HG03066 (cell line): ENCODE data around the gene PAX3.

Source experiments
- ATAC-seq: cut with Tn5 transposase; IDR thresholded peaks from one replicate; pipeline ENCODE4 v1.9.1; 2021; ENCODE audit warnings: low read depth; ENCODE audit not compliant: unreplicated experiment

Gene PAX3

GRCh38 chr2:222298311-222299150, at the start of gene PAX3:
TSS of gene PAX3 (minus strand) at chr2:222298998. CDS start at chr2:222298615, 383 bp downstream.
- ATAC-seq, result no peak

- ATAC-seq, result no peak
Measured at GRCh38 chr2:222341331-222341730, 42.5 kb upstream of the PAX3 start.

- ATAC-seq, result no peak
Measured at GRCh38 chr2:222338374-222338773, 39.6 kb upstream of the PAX3 start.

- ATAC-seq, result no peak
Measured at GRCh38 chr2:222336931-222337330, 38.1 kb upstream of the PAX3 start.

GRCh38 chr2:222336442-222336841, 37.6 kb upstream of the PAX3 start:
- no peak for ATAC-seq

GRCh38 chr2:222334914-222335313, 36.1 kb upstream of the PAX3 start:
- no peak for ATAC-seq

- no peak for ATAC-seq
Measured at GRCh38 chr2:222333397-222333796, 34.6 kb upstream of the PAX3 start.

- no peak for ATAC-seq
Measured at GRCh38 chr2:222332116-222332515, 33.3 kb upstream of the PAX3 start.

GRCh38 chr2:222330910-222331309, 32.1 kb upstream of the PAX3 start:
- ATAC-seq, result no peak

- ATAC-seq, result peak; percentile 14
Measured at GRCh38 chr2:222322236-222322635, 23.4 kb upstream of the PAX3 start.

GRCh38 chr2:222320436-222321395, 21.9 kb upstream of the PAX3 start:
- no peak for ATAC-seq

GRCh38 chr2:222319586-222320435, 21.0 kb upstream of the PAX3 start:
- ATAC-seq, result peak; percentile 44

- ATAC-seq, result peak; percentile 40
Measured at GRCh38 chr2:222318712-222319585, 20.2 kb upstream of the PAX3 start.

- ATAC-seq, result peak; percentile 39
Measured at GRCh38 chr2:222318026-222318711, 19.4 kb upstream of the PAX3 start.

- no peak for ATAC-seq
Measured at GRCh38 chr2:222315443-222316121, 16.8 kb upstream of the PAX3 start.

- ATAC-seq, result no peak
Measured at GRCh38 chr2:222313816-222314215, 15.0 kb upstream of the PAX3 start.

GRCh38 chr2:222311978-222312738, 13.4 kb upstream of the PAX3 start:
- no peak for ATAC-seq
